ENCODE data around the gene CYP27C1.

The CYP27C1 gene

GRCh38 chr2:127150996-127151395, 69.1 kb downstream of the CYP27C1 start:
- H3K4me3 ChIP-seq (ENCODE audit: low read length), result no peak overlapping the region
- DNase-seq (ENCODE audit: low read depth), result no peak
- TF ChIP-seq, protein P1, sequence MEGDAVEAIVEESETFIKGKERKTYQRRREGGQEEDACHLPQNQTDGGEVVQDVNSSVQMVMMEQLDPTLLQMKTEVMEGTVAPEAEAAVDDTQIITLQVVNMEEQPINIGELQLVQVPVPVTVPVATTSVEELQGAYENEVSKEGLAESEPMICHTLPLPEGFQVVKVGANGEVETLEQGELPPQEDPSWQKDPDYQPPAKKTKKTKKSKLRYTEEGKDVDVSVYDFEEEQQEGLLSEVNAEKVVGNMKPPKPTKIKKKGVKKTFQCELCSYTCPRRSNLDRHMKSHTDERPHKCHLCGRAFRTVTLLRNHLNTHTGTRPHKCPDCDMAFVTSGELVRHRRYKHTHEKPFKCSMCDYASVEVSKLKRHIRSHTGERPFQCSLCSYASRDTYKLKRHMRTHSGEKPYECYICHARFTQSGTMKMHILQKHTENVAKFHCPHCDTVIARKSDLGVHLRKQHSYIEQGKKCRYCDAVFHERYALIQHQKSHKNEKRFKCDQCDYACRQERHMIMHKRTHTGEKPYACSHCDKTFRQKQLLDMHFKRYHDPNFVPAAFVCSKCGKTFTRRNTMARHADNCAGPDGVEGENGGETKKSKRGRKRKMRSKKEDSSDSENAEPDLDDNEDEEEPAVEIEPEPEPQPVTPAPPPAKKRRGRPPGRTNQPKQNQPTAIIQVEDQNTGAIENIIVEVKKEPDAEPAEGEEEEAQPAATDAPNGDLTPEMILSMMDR (IDR thresholded peaks at IDR 0.05; ENCODE audit: insufficient read depth, low read depth, low read length, missing control alignments), result no peak

GRCh38 chr2:127149384-127149783, 70.7 kb downstream of the CYP27C1 start:
- TF ChIP-seq, protein P1 (IDR thresholded peaks at IDR 0.05; ENCODE audit: insufficient read depth, low read depth, low read length, missing control alignments), result no peak
- DNase-seq (ENCODE audit: low read depth), result peak; percentile 86
- H3K4me3 ChIP-seq (ENCODE audit: low read length), result no peak overlapping the region

- H3K4me3 ChIP-seq (ENCODE audit: low read length), result no peak overlapping the region
Measured at GRCh38 chr2:127146820-127147502, 73.1 kb downstream of the CYP27C1 start.

GRCh38 chr2:127146071-127146725, 73.9 kb downstream of the CYP27C1 start:
- no peak overlapping the region for H3K4me3 ChIP-seq (ENCODE audit: low read length)
- TF ChIP-seq, protein P1 (IDR thresholded peaks at IDR 0.05; ENCODE audit: insufficient read depth, low read depth, low read length, missing control alignments), result no peak
- no peak for DNase-seq (ENCODE audit: low read depth)

More at GRCh38 chr2:127146820-127147502, 73.1 kb downstream of the CYP27C1 start:
- DNase-seq (ENCODE audit: low read depth), result no peak
- TF ChIP-seq, protein P1 (IDR thresholded peaks at IDR 0.05; ENCODE audit: insufficient read depth, low read depth, low read length, missing control alignments), result no peak

- peak; percentile 55 for DNase-seq (ENCODE audit: low read depth)
- TF ChIP-seq, protein P1 (IDR thresholded peaks at IDR 0.05; ENCODE audit: insufficient read depth, low read depth, low read length, missing control alignments), result no peak
Measured at GRCh38 chr2:127145280-127145895, 74.7 kb downstream of the CYP27C1 start.

DNA sequence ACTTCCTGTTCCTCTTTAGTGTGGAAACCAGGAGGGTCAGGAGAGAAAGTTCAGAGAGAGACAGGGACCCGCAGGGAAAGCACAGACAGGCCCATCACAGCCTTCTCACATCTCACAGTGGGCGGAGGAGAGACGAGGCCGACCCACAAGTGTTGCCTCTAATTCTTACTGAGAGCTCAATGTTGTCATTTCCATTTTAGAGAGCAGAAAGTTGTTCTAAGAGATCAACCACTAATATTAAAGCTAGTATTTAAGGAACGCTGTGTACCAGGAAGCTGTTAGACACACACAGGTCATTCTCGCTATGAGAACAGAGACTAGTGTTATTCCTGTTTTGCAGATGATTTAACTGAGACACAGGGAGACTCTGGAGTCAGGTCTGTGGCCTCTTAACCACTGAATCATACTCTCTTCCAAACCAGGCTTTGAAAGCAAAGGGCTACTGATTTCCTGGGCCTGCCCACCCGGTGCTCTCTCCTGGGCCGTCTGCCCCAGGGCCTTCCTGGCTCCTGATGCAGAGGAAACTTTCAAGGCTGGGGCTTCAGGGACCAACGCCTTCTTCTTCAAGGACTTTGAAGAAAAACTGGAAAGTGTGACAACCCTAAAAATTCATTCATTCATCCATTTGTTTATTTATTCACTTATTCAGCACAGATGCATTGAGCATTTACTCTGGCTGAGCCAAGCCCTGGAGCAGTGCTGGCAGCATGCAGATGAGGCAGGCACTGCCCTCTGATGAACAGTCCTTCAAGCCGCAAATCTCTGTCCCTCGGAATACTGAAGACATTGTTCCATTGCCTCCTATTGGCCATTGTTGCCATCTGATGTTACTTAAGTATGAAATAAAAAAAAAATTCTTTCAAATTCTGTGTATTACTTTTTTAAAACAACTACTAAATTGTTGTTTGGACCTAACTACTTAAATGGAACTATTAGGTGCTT, 76.0 kb downstream of the CYP27C1 start:
- H3K4me3 ChIP-seq (ENCODE audit: low read length), result no peak overlapping the region
- DNase-seq (ENCODE audit: low read depth), result peak; percentile 16
- TF ChIP-seq, protein P1 (IDR thresholded peaks at IDR 0.05; ENCODE audit: insufficient read depth, low read depth, low read length, missing control alignments), result no peak

More at GRCh38 chr2:127145280-127145895, 74.7 kb downstream of the CYP27C1 start:
- no peak overlapping the region for H3K4me3 ChIP-seq (ENCODE audit: low read length)

Data from epithelial cell of esophagus (primary cell).